Ectodermal cell (in vitro differentiated cells): Measurements from ENCODE around the gene PRKAA2.

ENCODE experiments used
- H3K27ac ChIP-seq: 2 replicates; pipeline ENCODE4 v1.7.0; 2013; ENCODE audit warnings: mild to moderate bottlenecking, low read depth, low read length; ENCODE audit not compliant: insufficient read depth, poor library complexity, severe bottlenecking
- H3K27me3 ChIP-seq: 2 replicates; pipeline ENCODE4 v1.7.0; 2013; ENCODE audit warnings: mild to moderate bottlenecking, low read length; ENCODE audit not compliant: insufficient read depth, control insufficient read depth, poor library complexity, severe bottlenecking
- H3K36me3 ChIP-seq: one replicate; pipeline ENCODE4 v1.7.0; 2013; ENCODE audit warnings: low read length; ENCODE audit not compliant: control insufficient read depth, insufficient read depth
- H3K4me1 ChIP-seq: one replicate; pipeline ENCODE4 v1.7.0; 2013; ENCODE audit warnings: low read length; ENCODE audit not compliant: control insufficient read depth, insufficient read depth
- H3K4me3 ChIP-seq: 2 replicates; pipeline ENCODE4 v1.7.0; 2013; ENCODE audit warnings: low read depth, low read length, control low read depth; ENCODE audit not compliant: insufficient read depth
- H3K9me3 ChIP-seq: 2 replicates; pipeline ENCODE4 v1.7.0; 2013; ENCODE audit warnings: mild to moderate bottlenecking, low read length, moderate library complexity; ENCODE audit not compliant: control insufficient read depth
- WGBS, 2 experiments: methylation state at CpG; one replicate each; pipeline ENCODE4 v1.1.7; 2013; ENCODE audit warnings: missing lambda C conversion rate in 2 of 2; 5-methylcytosine and 5-hydroxymethylcytosine counted together

Gene PRKAA2

GRCh38 chr1:56654126-56654923 is 9.2 kb downstream of the PRKAA2 start:
- Histone ChIP-seq H3K27me3 (no peaks in the 10 kb centered on the region), H3K27ac (no peak overlapping the region)

DNA sequence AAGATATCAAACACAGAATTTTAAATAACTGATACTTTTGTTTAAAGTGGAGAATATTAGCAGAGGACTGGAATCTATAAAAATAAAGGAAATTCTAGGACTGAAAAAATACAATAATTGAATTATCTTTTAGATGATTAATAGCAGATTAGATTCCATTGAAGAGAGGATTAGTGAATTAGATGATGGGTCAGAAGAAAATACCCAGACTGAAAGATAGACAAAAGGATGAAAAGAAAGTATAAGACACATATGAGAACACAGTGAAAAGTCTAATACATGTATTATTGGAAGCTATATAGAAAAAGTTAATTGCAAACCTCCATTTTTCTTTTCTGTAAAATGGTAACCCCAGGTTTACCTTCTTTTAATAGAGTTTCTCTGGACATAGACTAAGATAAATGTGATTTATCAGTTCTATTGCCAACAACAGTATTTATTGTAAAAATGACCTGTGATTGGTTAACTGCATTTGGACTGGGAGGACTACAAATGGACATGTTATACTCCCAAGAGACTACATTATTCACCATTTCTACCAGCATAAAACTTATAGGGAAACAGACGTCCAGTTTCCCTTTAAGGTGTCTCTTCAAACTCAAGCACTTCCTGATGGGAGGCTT is 11.0 kb downstream of the PRKAA2 start:
- WGBS, 2 experiments: 100% methylated on average over 1 of the region's 1 CpG
- H3K4me3 ChIP-seq: no peak overlapping the region

More at GRCh38 chr1:56654126-56654923, 9.2 kb downstream of the PRKAA2 start:
- H3K4me1 ChIP-seq: no peaks in the 10 kb centered on the region
- no peaks in the 10 kb centered on the region for H3K9me3 ChIP-seq
- H3K4me3 ChIP-seq: no peak overlapping the region
- H3K36me3 ChIP-seq: no peaks in the 10 kb centered on the region
- WGBS, 2 experiments: 100% methylated on average over 1 of the region's 1 CpG

GRCh38 chr1:56658254-56658653 is 13.1 kb downstream of the PRKAA2 start:
- Histone ChIP-seq H3K27me3 (no peaks in the 10 kb centered on the region), H3K27ac (no peak overlapping the region), H3K36me3 (no peaks in the 10 kb centered on the region), H3K4me3 (no peak overlapping the region), H3K9me3 (no peaks in the 10 kb centered on the region), H3K4me1 (no peaks in the 10 kb centered on the region)
- 95 to 98% methylated on average over 3 of the region's 4 CpGs for WGBS, 2 experiments

More for the DNA sequence above, 11.0 kb downstream of the PRKAA2 start:
- H3K4me1 ChIP-seq: no peaks in the 10 kb centered on the region
- no peaks in the 10 kb centered on the region for H3K9me3 ChIP-seq
- no peak overlapping the region for H3K27ac ChIP-seq
- no peaks in the 10 kb centered on the region for H3K36me3 ChIP-seq
- no peaks in the 10 kb centered on the region for H3K27me3 ChIP-seq

- Histone ChIP-seq H3K9me3 (no peaks in the 10 kb centered on the region), H3K4me1 (no peaks in the 10 kb centered on the region), H3K27me3 (no peaks in the 10 kb centered on the region), H3K36me3 (no peaks in the 10 kb centered on the region), H3K27ac (no peak overlapping the region), H3K4me3 (no peak overlapping the region)
- 100% methylated on average over 1 of the region's 1 CpG; no CpG with 5 or more reads in 1 of the 2 experiments for WGBS, 2 experiments
Observed at GRCh38 chr1:56660293-56660692, 15.2 kb downstream of the PRKAA2 start.

DNA sequence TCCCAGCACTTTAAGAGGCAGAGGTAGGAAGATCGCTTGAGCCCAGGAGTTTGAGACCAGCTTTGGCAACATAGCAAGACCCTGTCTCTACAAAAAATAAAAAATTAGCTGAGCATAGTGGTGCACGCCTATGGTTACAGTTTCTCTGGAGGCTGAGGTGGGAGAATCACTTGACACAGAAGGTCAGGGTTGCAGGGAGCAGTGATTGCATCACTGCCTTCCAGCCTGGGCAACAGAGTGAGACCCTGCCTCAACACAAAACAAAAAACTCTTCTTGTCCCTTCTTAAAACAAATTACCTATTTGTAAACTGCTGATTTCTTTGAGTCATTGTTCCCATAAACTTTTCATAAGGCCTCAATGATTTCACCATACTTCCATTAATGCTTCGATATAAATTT is 18.7 kb downstream of the PRKAA2 start:
- Histone ChIP-seq H3K27me3 (no peaks in the 10 kb centered on the region), H3K36me3 (no peaks in the 10 kb centered on the region), H3K4me1 (no peaks in the 10 kb centered on the region), H3K27ac (no peak overlapping the region), H3K4me3 (no peak overlapping the region), H3K9me3 (no peaks in the 10 kb centered on the region)
- 91 to 94% methylated on average over 3 of the region's 3 CpGs for WGBS, 2 experiments

DNA sequence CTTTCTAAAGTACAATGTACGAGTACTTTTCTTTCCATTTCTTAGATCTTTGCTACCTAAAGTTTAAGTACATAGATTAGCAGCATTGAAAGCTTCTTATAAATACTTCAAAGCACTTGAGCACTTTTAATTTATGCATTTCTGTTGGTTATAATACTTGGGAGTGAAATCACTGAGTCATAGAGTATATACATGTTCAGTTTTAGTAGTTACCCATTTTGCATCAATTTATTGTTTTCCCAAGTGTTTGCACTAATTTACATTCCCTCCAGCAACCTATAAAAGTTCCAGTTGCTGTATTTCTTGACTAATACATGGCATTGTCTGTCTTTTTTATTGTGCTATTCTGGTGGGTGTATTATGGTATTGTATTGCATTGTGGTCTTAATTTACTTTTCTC is 20.3 kb downstream of the PRKAA2 start:
- WGBS, 2 experiments: 94 to 100% methylated on average over 1 of the region's 1 CpG

DNA sequence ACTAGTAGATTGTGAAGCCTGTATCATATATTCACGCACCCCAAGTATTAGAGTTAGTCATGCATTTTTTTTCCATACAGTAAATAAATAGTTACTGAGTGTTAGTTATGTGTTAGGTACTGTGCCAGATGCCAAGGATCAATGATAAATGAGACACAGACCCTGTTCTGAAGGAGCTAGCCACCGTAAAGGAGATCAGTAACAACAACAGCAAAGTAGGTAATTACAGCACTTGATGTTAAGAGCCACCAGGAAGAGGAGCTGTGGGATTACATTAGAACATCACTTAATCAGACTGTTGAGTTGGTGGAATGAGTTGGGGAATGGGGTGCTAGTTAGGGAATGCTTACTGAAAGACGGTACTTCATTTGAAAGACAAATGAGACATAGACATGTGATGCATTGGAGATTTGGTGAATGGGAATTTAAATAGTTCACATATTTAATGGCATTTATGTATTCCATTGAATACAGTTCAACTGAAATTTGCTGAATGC is 21.0 kb downstream of the PRKAA2 start:
- no peaks in the 10 kb centered on the region for H3K27me3 ChIP-seq
- H3K4me1 ChIP-seq: no peaks in the 10 kb centered on the region
- 88% methylated on average over 2 to 3 of the region's 3 CpGs for WGBS, 2 experiments
- H3K27ac ChIP-seq: no peak overlapping the region
- no peaks in the 10 kb centered on the region for H3K9me3 ChIP-seq
- H3K36me3 ChIP-seq: no peaks in the 10 kb centered on the region
- no peak overlapping the region for H3K4me3 ChIP-seq

More for the DNA sequence above, 20.3 kb downstream of the PRKAA2 start:
- Histone ChIP-seq H3K27ac (no peak overlapping the region), H3K9me3 (no peaks in the 10 kb centered on the region), H3K4me1 (no peaks in the 10 kb centered on the region), H3K36me3 (no peaks in the 10 kb centered on the region), H3K27me3 (no peaks in the 10 kb centered on the region), H3K4me3 (no peak overlapping the region)

GRCh38 chr1:56670350-56670749 is 25.2 kb downstream of the PRKAA2 start:
- WGBS, 2 experiments: 100% methylated on average over 2 of the region's 2 CpGs
- Histone ChIP-seq H3K27me3 (no peaks in the 10 kb centered on the region), H3K4me1 (no peaks in the 10 kb centered on the region), H3K36me3 (no peaks in the 10 kb centered on the region), H3K27ac (no peak overlapping the region), H3K4me3 (no peak overlapping the region), H3K9me3 (no peaks in the 10 kb centered on the region)

GRCh38 chr1:56671085-56671484 is 26.0 kb downstream of the PRKAA2 start:
- Histone ChIP-seq H3K36me3 (no peaks in the 10 kb centered on the region), H3K4me3 (no peak overlapping the region), H3K27me3 (no peaks in the 10 kb centered on the region), H3K27ac (no peak overlapping the region), H3K9me3 (no peaks in the 10 kb centered on the region), H3K4me1 (no peaks in the 10 kb centered on the region)
- 90 to 93% methylated on average over 2 to 3 of the region's 4 CpGs for WGBS, 2 experiments

DNA sequence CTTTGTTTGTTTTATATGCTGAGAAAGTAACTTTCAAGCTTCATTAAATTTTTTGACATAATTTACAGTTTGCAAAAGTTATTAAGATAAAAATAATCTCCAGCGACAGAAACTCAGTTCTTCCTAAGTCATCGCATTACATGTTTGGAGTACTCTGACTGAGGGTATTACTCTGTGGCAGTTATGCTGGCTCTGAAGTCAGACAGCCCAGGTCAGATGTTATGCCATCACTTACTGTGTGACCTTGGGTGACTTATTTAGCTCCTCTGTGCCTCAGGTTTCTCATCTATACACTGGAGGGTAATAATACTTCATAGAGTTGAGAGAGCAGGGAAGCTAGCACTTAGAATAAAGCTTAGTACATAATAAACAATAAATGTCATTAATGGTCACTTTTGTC is 26.4 kb downstream of the PRKAA2 start:
- H3K4me3 ChIP-seq: no peak overlapping the region
- no peaks in the 10 kb centered on the region for H3K27me3 ChIP-seq
- WGBS, 2 experiments: 99 to 100% methylated on average over 2 of the region's 2 CpGs
- no peaks in the 10 kb centered on the region for H3K4me1 ChIP-seq
- H3K27ac ChIP-seq: no peak overlapping the region
- H3K36me3 ChIP-seq: no peaks in the 10 kb centered on the region
- no peaks in the 10 kb centered on the region for H3K9me3 ChIP-seq
